ENCODE results near the gene SENP2. TPM values are rescaled to one million over a fixed set of nuclear protein-coding genes. Genes with fewer than 3 reads are reported as not detected.
"Not testable (repeated sequence)": the region's sequence is repeated elsewhere in the genome, so short reads cannot be mapped to it uniquely, and the experiment has no call there.

The SENP2 gene

GRCh38 chr3:185659942-185660921 is 74.1 kb downstream of the SENP2 start:
- Histone ChIP-seq H3K9me3 (replicated peaks; ENCODE audit: low read length) (no peaks in the 10 kb centered on the region), H3K36me3 (ENCODE audit: insufficient read depth, low read length) (peaks cover 45% of the 10 kb centered on the region), H3K4me1 (ENCODE audit: control insufficient read depth, insufficient read depth, low read length) (peaks cover 55% of the 10 kb centered on the region), H3K4me2 (ENCODE audit: low read length) (peak overlapping the region; percentile 22), H3K9ac (ENCODE audit: low read depth, low read length) (peak overlapping the region; percentile 60), H3K4me3 (ENCODE audit: low read length) (no peak overlapping the region), H3K27me3 (ENCODE audit: control insufficient read depth, insufficient read depth, low read length) (no peaks in the 10 kb centered on the region)

DNA sequence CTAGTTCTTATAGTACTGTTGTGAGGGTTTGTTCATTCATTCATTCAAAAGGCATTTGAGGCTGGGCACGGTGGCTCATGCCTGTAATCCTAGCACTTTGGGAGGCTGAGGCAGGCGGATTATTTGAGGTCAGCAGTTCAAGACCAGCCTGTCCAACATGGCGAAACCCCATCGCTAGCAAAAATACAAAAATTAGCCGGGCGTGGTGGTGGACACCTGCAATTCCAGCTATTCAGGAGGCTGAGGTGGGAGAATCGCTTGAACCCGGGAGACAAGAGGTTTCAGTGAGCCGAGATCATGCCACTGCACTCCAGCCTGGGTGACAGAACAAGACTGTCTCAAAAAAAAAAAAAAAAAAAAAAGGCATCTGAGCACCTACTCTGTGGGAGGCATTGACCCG is 75.2 kb downstream of the SENP2 start:
- Histone ChIP-seq H3K4me1 (ENCODE audit: control insufficient read depth, insufficient read depth, low read length) (peaks cover 46% of the 10 kb centered on the region), H3K36me3 (ENCODE audit: insufficient read depth, low read length) (peaks cover 41% of the 10 kb centered on the region), H3K9ac (ENCODE audit: low read depth, low read length) (peak overlapping the region; percentile 60)
- H3K4me3 ChIP-seq (ENCODE audit: low read length); H3K9me3 ChIP-seq (replicated peaks; ENCODE audit: low read length); H3K27me3 ChIP-seq (ENCODE audit: control insufficient read depth, insufficient read depth, low read length); H3K4me2 ChIP-seq (ENCODE audit: low read length): not testable (repeated sequence)

DNA sequence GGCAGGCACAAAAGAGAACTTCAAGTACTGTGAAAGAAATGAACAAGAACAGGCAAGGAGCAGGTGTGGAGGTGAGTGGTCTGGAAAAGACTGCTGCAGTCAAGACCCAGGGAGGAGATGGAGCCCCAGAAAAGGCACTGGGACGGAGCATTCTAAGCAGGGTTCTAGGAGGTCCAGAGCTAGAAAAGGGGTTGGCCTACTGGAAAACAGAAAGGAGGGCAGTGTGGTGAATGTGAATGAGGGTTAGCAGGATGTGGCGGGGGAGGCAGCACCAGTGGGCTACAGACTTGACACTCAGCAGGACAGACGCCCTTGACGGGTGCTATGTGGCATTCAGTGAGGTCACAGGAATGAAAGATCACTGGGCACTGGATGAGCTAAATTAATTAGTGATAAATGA is 75.7 kb downstream of the SENP2 start:
- no peak overlapping the region for H3K4me2 ChIP-seq (ENCODE audit: low read length)
- no peak overlapping the region for H3K4me3 ChIP-seq (ENCODE audit: low read length)
- no peak overlapping the region for H3K9ac ChIP-seq (ENCODE audit: low read depth, low read length)
- H3K9me3 ChIP-seq (replicated peaks; ENCODE audit: low read length), result no peaks in the 10 kb centered on the region
- no peaks in the 10 kb centered on the region for H3K27me3 ChIP-seq (ENCODE audit: control insufficient read depth, insufficient read depth, low read length)
- peaks cover 43% of the 10 kb centered on the region for H3K36me3 ChIP-seq (ENCODE audit: insufficient read depth, low read length)
- H3K4me1 ChIP-seq (ENCODE audit: control insufficient read depth, insufficient read depth, low read length), result peaks cover 43% of the 10 kb centered on the region

- Histone ChIP-seq H3K36me3 (ENCODE audit: insufficient read depth, low read length) (peaks cover 43% of the 10 kb centered on the region), H3K27me3 (ENCODE audit: control insufficient read depth, insufficient read depth, low read length) (no peaks in the 10 kb centered on the region), H3K4me3 (ENCODE audit: low read length) (no peak overlapping the region), H3K9me3 (replicated peaks; ENCODE audit: low read length) (no peaks in the 10 kb centered on the region), H3K4me2 (ENCODE audit: low read length) (no peak overlapping the region), H3K9ac (ENCODE audit: low read depth, low read length) (no peak overlapping the region), H3K4me1 (ENCODE audit: control insufficient read depth, insufficient read depth, low read length) (peaks cover 24% of the 10 kb centered on the region)
These were observed 77.8 kb downstream of the SENP2 start for GRCh38 chr3:185663929-185664328.

DNA sequence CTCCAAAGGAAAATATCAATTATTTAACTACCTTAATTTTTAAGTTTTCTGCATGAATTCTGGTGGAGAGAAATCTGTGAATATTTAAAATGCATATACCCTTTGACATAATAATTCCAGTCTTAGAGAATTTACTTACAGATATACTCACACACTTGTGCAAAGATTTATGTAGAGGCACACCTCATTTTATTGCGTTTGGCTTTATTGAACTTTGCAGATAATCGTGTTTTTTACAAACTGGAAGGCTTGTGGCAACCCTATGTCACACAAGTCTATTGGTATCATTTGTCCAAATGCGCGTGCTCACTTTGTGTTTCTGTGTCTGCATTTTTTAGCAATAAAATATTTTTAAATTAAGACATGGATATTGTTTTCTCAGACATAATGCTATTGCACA is 81.5 kb downstream of the SENP2 start:
- Histone ChIP-seq H3K9me3 (replicated peaks; ENCODE audit: low read length) (no peaks in the 10 kb centered on the region), H3K9ac (ENCODE audit: low read depth, low read length) (no peak overlapping the region), H3K36me3 (ENCODE audit: insufficient read depth, low read length) (peaks cover 63% of the 10 kb centered on the region)

GRCh38 chr3:185677146-185677829 is 91.2 kb downstream of the SENP2 start:
- Histone ChIP-seq H3K4me3 (ENCODE audit: low read length) (no peak overlapping the region), H3K4me2 (ENCODE audit: low read length) (no peak overlapping the region), H3K27me3 (ENCODE audit: control insufficient read depth, insufficient read depth, low read length) (no peaks in the 10 kb centered on the region), H3K9ac (ENCODE audit: low read depth, low read length) (peak overlapping the region; percentile 4), H3K4me1 (ENCODE audit: control insufficient read depth, insufficient read depth, low read length) (peaks cover 4% of the 10 kb centered on the region), H3K9me3 (replicated peaks; ENCODE audit: low read length) (no peaks in the 10 kb centered on the region), H3K36me3 (ENCODE audit: insufficient read depth, low read length) (peaks cover 66% of the 10 kb centered on the region)

More for the DNA sequence above, 81.5 kb downstream of the SENP2 start:
- H3K4me2 ChIP-seq (ENCODE audit: low read length), result no peak overlapping the region
- H3K4me3 ChIP-seq (ENCODE audit: low read length), result no peak overlapping the region
- no peaks in the 10 kb centered on the region for H3K4me1 ChIP-seq (ENCODE audit: control insufficient read depth, insufficient read depth, low read length)
- H3K27me3 ChIP-seq (ENCODE audit: control insufficient read depth, insufficient read depth, low read length), result no peaks in the 10 kb centered on the region

GRCh38 chr3:185678027-185678426 is 91.9 kb downstream of the SENP2 start:
- H3K4me1 ChIP-seq (ENCODE audit: control insufficient read depth, insufficient read depth, low read length), result peaks cover 4% of the 10 kb centered on the region
- H3K4me2 ChIP-seq (ENCODE audit: low read length), result no peak overlapping the region
- H3K4me3 ChIP-seq (ENCODE audit: low read length), result no peak overlapping the region
- no peaks in the 10 kb centered on the region for H3K9me3 ChIP-seq (replicated peaks; ENCODE audit: low read length)
- peaks cover 67% of the 10 kb centered on the region for H3K36me3 ChIP-seq (ENCODE audit: insufficient read depth, low read length)
- no peaks in the 10 kb centered on the region for H3K27me3 ChIP-seq (ENCODE audit: control insufficient read depth, insufficient read depth, low read length)
- H3K9ac ChIP-seq (ENCODE audit: low read depth, low read length), result no peak overlapping the region

DNA sequence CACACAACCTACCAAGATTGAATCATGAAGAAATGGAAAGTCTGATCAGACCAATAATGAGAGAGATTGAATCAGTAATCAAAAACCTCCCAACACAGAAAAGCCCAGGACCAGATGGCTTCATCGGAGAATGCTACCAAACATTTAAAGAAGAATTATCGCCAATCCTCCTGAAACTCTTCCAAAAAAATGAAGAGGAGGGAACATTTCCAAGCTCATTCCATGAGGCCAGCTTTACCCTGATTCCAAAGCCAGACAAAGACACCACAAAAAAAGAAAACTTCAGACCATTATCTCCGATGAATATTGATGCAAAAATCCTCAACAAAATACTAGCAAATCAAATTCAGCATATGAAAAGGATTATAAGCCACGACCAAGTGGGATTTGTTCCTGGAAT is 94.1 kb downstream of the SENP2 start:
- Histone ChIP-seq H3K4me1 (ENCODE audit: control insufficient read depth, insufficient read depth, low read length) (peaks cover 4% of the 10 kb centered on the region), H3K4me2 (ENCODE audit: low read length) (no peak overlapping the region), H3K36me3 (ENCODE audit: insufficient read depth, low read length) (peaks cover 57% of the 10 kb centered on the region)

More for the DNA sequence above, 94.1 kb downstream of the SENP2 start:
- no peaks in the 10 kb centered on the region for H3K27me3 ChIP-seq (ENCODE audit: control insufficient read depth, insufficient read depth, low read length)
- no peaks in the 10 kb centered on the region for H3K9me3 ChIP-seq (replicated peaks; ENCODE audit: low read length)
- no peak overlapping the region for H3K4me3 ChIP-seq (ENCODE audit: low read length)
- H3K9ac ChIP-seq (ENCODE audit: low read depth, low read length), result no peak overlapping the region

Small RNA genes lying within 50 kb of the gene (small RNA-seq; reads per million reads assigned to genes)
- not detected for gene AC133473.1
